ENCODE measurements around the gene KRTAP4-3. TPM values are rescaled to one million over a fixed set of nuclear protein-coding genes. Genes with fewer than 3 reads are reported as not detected.
"Not testable (repeated sequence)": the region's sequence is repeated elsewhere in the genome, so short reads cannot be mapped to it uniquely, and the experiment has no call there.

The KRTAP4-3 gene
- total RNA-seq, 1 donor from 2014 or later = not detected

DNA sequence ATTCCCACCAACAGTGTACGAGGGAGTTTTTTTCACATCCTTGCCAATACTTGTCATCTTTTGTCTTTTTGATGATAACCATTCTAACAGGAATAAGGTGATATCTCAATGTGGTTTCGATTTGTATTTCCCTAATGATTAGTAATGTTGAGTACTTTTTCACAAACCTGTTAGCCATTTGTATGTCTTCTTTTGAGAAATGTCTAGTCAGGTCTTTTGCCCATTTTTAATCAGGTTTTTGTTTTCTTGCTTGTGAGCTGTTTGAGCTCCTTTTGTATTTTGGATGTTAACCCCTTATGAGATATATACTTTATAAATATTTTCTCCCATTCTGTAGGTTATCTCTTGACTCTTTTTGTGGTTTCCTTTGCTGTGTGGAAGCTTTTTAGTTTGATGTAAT is 16.5 kb downstream of the KRTAP4-3 start:
- no peak for DNase-seq (ENCODE audit: low read depth)

- DNase-seq (ENCODE audit: low read depth) = no peak
Observed at GRCh38 chr17:41150026-41150425, 18.0 kb downstream of the KRTAP4-3 start.

- DNase-seq (ENCODE audit: low read depth) = no peak
Observed at GRCh38 chr17:41149652-41149985, 18.4 kb downstream of the KRTAP4-3 start, which contains the start of gene KRTAP4-5. KRTAP4-5 (minus strand) TSS chr17:41149825; CDS start chr17:41149767, 58 bp downstream.

DNA sequence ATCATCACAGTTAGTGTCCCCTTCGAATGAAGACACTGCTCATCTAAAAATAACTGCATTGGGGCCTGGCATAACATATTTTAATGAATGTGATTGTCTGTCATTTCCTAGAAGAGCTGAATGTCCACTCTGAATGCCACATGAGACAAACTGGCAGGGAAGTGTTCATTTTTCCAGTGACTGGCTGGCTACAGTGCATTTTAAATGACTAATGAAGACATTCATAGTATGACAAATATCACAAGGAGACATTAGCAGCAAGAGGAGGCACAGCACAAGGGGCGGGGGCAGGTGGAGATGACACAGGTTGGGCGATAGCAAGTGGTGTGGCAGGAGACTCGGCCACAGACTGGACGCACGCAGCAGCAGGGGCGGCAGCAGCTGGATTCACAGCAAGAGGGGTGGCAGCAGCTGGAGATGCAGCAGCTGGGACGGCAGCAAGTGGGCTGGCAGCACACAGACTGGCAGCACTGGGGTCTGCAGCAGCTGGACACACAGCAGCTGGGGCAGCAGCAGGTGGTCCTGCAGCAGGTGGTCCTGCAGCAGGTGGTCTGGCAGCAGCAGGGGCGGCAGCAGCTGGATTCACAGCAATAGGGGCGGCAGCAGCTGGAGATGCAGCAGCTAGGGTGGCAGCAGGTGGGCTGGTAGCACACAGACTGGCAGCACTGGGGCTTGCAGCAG is 18.9 kb downstream of the KRTAP4-3 start:
- DNase-seq (ENCODE audit: low read depth) = not testable (repeated sequence)

DNA sequence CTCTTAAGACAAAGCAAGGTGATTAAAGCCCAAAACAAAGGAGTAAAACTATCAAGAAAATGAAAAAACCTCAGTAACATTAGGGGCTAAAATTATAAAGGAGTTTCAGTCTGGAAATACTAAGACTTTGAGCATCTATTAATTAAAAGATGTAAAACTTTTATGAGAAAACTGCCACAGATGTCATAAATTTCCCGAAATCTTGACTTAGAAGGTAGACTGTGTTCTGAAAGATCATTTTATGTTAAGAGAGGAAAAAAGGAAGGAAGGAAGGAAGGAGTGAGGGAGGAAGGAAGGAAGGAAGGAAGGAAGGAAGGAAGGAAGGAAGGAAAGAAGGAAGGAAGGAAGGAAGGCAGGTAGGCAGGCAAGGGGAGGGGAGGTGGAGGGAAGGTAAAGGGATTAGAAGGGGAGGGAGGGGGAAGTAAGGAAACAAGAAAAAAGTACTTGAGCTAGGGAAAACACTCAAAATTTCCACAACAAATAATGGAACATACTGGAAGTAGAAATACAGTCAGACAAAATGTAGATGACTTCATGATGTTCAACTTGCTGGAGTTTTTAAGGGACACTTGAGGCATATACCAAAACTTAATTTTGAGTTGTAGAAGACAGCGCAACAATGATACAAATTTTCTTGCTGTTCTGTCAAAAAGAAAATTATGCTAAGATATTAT is 20.4 kb downstream of the KRTAP4-3 start:
- no peak for DNase-seq (ENCODE audit: low read depth)

DNA sequence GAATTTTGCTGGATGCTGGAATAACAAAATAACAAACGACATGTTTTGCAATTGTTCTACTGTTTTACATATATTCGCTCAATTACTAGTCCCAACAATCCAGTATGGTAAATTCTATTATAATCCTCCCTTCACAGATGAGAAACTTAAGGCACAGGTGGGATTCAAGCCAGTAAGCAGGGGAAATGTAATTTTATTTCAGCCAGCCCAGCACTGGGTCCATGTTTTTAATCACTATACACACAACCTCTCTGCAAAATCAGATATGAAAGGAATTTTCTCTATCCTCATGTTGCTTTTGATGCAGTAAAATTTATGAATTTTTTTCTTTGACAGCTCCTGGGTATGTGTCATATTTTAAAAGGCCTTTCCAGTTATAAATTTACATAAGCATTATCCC is 22.8 kb downstream of the KRTAP4-3 start:
- no peak for DNase-seq (ENCODE audit: low read depth)

GRCh38 chr17:41144846-41145245 is 23.2 kb downstream of the KRTAP4-3 start:
- no peak for DNase-seq (ENCODE audit: low read depth)

DNA sequence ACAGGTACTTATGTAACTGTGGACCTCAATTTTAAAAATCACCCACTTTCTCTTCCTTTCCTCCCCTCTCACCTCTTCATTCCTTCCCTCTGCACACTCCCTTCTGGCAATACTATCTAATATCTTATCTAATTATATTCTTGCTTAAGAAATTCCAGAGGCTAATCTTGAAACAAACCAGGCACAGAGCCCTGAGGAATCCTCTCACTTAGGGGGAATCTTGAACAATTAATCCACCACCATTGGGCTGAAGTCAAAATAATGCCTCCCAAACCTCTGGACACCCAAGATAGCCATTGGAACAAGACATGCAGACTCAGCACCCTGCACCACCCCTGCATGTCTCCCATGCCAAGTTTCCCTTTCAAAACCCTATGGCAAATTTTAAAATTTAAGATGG is 26.7 kb downstream of the KRTAP4-3 start:
- DNase-seq (ENCODE audit: low read depth) = no peak

DNA sequence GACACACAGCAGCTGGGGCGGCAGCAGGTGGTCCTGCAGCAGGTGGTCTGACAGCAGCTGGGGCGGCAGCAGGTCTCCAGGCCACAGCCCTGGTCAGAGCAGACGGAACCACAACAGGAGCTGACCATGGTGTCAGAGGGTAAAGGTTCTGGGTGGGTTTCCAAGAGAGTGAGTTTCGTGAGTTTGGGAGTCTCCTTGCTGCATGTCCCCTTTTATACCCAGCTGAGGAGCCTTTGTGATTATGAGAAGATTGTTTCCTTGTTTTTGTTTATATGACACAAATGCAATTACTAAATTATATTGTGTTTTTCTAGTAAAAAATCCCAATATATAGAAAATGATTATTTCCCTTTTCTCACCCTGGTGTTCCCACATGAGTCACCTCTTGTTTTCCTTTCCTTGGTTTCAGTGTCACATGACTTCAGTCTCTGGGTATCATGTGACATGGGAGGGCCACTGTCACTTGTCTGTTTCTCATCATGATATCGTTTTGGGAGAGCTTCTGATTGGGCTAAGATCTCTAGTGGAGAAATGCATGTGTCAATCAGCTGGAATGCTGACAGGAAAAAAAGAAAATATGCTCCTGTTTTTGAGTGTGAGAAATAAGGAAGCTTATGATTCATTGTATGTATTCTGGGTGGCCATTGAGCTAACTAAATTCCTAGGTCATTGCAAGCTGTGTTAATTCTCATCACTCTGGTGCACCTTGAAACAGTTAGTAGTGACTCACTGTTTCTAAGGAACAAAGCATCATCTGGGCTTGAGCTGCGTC is 27.5 kb downstream of the KRTAP4-3 start, which contains the start of gene KRTAP4-6:
Gene KRTAP4-6 (minus strand): TSS at position 185 of the 772 bp plus-strand sequence. CDS start 57 bp downstream, at position 128.
- DNase-seq (ENCODE audit: low read depth) = peak; percentile 92

DNA sequence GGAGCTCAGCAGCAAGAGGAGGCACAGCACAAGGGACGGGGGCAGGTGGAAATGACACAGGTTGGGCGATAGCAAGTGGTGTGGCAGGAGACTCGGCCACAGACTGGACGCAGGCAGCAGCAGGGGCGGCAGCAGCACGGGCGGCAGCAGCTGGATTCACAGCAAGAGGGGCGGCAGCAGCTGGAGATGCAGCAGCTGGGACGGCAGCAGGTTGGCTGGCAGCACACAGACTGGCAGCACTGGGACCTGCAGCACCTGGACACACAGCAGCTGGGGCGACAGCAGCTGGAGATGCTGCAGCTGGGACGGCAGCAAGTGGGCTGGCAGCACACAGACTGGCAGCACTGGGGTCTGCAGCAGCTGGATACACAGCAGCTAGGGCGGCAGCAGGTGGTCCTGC is 28.2 kb downstream of the KRTAP4-3 start:
- DNase-seq (ENCODE audit: low read depth) = not testable (repeated sequence)

DNA sequence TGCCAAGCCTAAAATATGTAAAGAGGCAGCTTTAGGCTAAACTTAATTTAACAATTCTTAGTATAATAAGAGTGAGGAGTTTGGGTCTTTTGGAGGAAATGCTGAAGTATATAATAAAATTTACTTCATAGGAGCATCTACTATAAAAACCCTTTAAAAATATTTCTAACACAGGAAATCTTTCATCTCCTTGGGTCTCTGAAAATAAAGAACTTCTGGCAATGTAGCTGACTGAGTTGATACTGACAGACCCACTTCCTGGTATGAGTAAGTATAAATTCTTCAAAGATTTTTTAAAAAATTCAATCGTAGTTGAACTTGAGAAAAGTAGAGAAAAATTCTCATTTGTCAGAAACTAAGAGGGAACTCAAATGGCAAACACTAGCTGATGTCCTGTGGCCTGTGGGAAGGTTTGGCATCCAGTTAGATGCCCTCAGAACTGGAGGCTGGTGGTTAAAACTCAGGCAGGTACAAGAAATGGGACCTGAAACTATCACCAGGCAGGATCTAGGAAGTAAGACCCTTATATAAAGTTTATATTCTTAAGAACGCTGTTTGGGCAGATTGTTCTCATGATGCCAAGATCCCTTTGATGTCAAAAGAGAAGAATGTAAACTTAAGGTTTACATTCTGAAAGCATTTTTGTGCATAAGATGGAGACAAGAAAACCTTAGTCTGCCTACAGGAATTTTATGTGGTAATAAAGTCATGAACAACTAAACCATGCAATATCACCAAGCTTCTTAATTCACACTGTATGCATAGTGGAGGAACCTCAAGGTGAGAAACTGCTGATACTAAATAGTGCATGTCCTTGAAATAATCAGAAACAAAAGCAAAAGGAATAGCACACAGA is 33.9 kb downstream of the KRTAP4-3 start:
- DNase-seq (ENCODE audit: low read depth) = no peak

DNA sequence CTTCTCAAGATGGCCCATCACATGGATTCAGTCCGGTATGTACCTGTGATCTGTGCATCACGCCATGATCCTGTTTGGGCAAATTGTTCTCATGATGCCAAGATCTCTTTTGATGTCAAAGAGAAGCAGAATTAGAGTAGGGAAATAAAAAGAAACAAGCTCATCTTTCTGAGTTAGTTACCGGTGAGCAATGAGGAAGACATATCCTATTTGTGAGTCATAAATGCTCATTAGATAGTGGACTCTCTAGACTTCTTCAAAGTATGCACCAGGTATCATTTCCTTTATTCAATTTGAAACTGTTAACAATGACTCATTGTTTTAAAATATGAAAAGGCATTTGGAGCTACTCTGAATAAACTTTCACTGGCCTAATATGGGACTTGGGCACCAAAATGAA is 36.0 kb downstream of the KRTAP4-3 start:
- peak; percentile 57 for DNase-seq (ENCODE audit: low read depth)

GRCh38 chr17:41127371-41127770 is 40.6 kb downstream of the KRTAP4-3 start:
- DNase-seq (ENCODE audit: low read depth) = no peak

DNA sequence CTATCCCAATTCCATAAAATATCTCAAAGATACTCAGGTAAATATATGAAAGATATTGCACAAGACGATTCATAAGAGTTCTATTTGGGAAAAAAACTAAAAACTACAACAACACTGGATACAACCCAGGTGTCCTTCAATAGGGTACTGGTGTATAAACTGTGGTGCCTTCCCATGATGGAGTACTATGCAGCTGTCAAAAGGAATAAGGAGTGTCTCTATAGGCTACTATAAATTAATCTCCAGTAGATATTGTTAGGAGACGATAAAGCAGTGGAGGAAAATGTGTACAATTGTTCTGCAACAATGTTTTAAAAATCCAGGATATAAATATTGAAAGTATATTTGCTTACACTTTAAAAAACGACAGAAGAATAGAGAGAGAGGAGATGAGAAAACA is 41.6 kb downstream of the KRTAP4-3 start:
- no peak for DNase-seq (ENCODE audit: low read depth)

- no peak for DNase-seq (ENCODE audit: low read depth)
Observed at GRCh38 chr17:41125064-41125463, 43.0 kb downstream of the KRTAP4-3 start.

DNA sequence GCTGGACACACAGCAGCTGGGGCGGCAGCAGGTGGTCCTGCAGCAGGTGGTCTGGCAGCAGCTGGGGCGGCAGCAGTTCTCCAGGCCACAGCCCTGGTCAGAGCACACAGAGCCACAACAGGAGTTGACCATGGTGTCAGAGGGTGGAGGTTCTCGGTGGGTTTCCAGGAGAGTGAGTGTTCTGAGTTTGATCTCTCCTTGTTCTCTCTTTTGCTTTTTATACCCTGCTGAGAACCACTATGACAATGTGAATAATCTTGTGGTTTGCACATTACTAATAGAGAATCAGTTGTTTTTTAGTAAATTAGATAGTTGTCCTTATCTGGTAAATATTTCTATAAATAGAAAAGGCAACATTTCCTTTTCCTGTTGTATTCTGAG is 44.0 kb downstream of the KRTAP4-3 start, which contains the start of gene KRTAP4-12:
Gene KRTAP4-12 (minus strand): TSS at position 192 of the 381 bp plus-strand sequence. CDS start 60 bp downstream, at position 132.
- not testable (repeated sequence) for DNase-seq (ENCODE audit: low read depth)

- not testable (repeated sequence) for DNase-seq (ENCODE audit: low read depth)
Observed at GRCh38 chr17:41123292-41123990, 44.6 kb downstream of the KRTAP4-3 start.

DNA sequence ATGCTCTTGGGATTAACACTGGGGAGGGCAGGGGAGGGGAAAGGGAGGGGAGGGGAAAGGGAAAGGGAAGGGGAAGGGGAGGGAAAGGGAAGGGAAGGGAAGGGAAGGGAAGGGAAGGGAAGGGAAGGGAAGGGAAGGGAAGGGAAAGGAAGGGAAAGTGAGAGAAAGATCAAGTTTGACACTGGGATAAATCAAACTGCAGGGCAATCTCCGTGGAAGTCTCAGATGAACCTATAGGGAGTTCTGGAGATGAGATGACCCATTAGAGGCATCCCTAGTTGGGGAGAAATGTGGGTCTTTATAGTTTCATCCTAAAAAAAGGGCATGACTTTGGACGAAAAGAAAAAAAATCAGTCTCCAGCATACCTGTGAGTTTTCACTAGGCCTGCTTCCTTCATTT is 46.3 kb downstream of the KRTAP4-3 start:
- no peak for DNase-seq (ENCODE audit: low read depth)

- not testable (repeated sequence) for DNase-seq (ENCODE audit: low read depth)
Observed at GRCh38 chr17:41119696-41120690, 48.0 kb downstream of the KRTAP4-3 start.

DNA sequence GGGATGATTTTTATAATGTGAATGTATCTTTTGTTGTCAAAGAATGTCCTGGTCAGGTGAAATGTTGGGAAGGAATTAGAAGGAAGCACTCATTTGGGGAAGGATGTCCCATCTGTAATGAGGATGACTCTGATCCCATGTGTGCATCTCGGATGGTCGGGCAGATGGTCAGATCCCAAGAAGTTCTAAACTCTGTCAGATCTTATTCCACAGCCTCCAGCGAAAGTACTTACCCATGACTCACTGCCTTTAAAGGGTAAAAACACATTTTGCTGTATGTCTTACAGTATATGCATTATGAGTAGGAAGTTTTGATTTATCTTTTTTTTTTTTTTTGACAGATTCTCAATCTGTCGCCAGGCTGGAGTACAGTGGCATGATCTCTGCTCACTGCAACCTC is 49.3 kb downstream of the KRTAP4-3 start:
- DNase-seq (ENCODE audit: low read depth) = no peak
